A673 (cell line): Measurements from ENCODE around the gene GPR34. TPM values are rescaled to one million over a fixed set of nuclear protein-coding genes. Genes with fewer than 3 reads are reported as not detected.
A peak's percentile ranks its signal among the peaks of the same experiment; 100 is the strongest.

ENCODE experiments used
- BruUV-seq: library from RNA; stranded (reverse); fragments of 400-500 nt; replicated peaks from 2 replicates; lab custom pipeline; 2021; lab: Mats Ljungman, UMichigan
- CTCF ChIA-PET: fragments of 300-600 bp; sonication (Branson Sonifier 250); formaldehyde crosslinking; loops from one replicate; lab custom pipeline; 2022; ENCODE audit warnings: antibody characterized with exemption; lab: Charles Lee
- POLR2A ChIA-PET: fragments of 300-600 bp; sonication (Branson Sonifier 250); formaldehyde crosslinking; loops from one replicate; lab custom pipeline; 2022; ENCODE audit warnings: antibody characterized with exemption; ENCODE audit not compliant: low non-redundant PET; lab: Charles Lee
- DNase-seq: peaks from one replicate; pipeline ENCODE4 v3.0.0-alpha.2; 2015; ENCODE audit warnings: low spot score
- H3K27ac ChIP-seq: fragments of 200-600 bp; sonication (generic); 2 replicates; pipeline ENCODE4 v1.5.1; 2016; ENCODE audit warnings: mixed run types, low read depth, mild to moderate bottlenecking, mixed read lengths, antibody characterized with exemption, low read length; ENCODE audit not compliant: poor library complexity, severe bottlenecking
- H3K27me3 ChIP-seq: fragments of 200-600 bp; sonication (generic); replicated peaks from 2 replicates; pipeline ENCODE4 v1.6.1; 2017; ENCODE audit warnings: mixed run types, low read depth, mild to moderate bottlenecking, mixed read lengths, antibody characterized with exemption, low read length; ENCODE audit not compliant: insufficient read depth, poor library complexity
- H3K36me3 ChIP-seq: fragments of 200-600 bp; sonication (generic); 2 replicates; pipeline ENCODE4 v1.6.1; 2016; ENCODE audit warnings: mixed run types, mild to moderate bottlenecking, mixed read lengths, antibody characterized with exemption, low read length; ENCODE audit not compliant: insufficient read depth, poor library complexity, severe bottlenecking
- H3K4me1 ChIP-seq: fragments of 200-600 bp; sonication (generic); 2 replicates; pipeline ENCODE4 v1.6.1; 2017; ENCODE audit warnings: mixed run types, mild to moderate bottlenecking, mixed read lengths, antibody characterized with exemption, low read length; ENCODE audit not compliant: insufficient read depth, poor library complexity, severe bottlenecking
- H3K4me3 ChIP-seq: fragments of 200-600 bp; sonication (generic); 2 replicates; pipeline ENCODE4 v1.5.1; 2016; ENCODE audit warnings: low read depth, mixed run types, mild to moderate bottlenecking, mixed read lengths, low read length; ENCODE audit not compliant: poor library complexity, severe bottlenecking
- H3K9me3 ChIP-seq: fragments of 200-600 bp; sonication (generic); 2 replicates; pipeline ENCODE4 v1.6.1; 2016; ENCODE audit warnings: mixed run types, low read depth, mild to moderate bottlenecking, mixed read lengths, antibody characterized with exemption, low read length; ENCODE audit not compliant: poor library complexity, severe bottlenecking
- CTCF ChIP-seq: fragments of 300-800, 200-600 bp; sonication (generic); conservative IDR thresholded peaks from 2 replicates; pipeline ENCODE4 v1.5.1; 2017; ENCODE audit warnings: low read depth, mild to moderate bottlenecking, antibody characterized with exemption, low read length, moderate library complexity, mixed read lengths
- EZH2 ChIP-seq: fragments of 200-600 bp; sonication (generic); IDR thresholded peaks from 2 replicates; pipeline ENCODE4 v1.6.1; 2017; ENCODE audit warnings: borderline replicate concordance, low read depth, mild to moderate bottlenecking, mixed read lengths, antibody characterized with exemption, low read length; ENCODE audit not compliant: poor library complexity, severe bottlenecking
- intact Hi-C: fragments of 100-400 bp; cut with micrococcal nuclease; formaldehyde crosslinking; loops from one replicate; pipeline ENCODE4 v1.10.0; 2022; ENCODE audit not compliant: unreplicated experiment
- total RNA-seq: library from RNA; stranded (reverse); gene quantifications from 2 replicates; pipeline ENCODE4 v1.2.3, GENCODE V29; 2021

Gene GPR34
- total RNA-seq, 1 experiment from 2014 or later: not detected

DNA sequence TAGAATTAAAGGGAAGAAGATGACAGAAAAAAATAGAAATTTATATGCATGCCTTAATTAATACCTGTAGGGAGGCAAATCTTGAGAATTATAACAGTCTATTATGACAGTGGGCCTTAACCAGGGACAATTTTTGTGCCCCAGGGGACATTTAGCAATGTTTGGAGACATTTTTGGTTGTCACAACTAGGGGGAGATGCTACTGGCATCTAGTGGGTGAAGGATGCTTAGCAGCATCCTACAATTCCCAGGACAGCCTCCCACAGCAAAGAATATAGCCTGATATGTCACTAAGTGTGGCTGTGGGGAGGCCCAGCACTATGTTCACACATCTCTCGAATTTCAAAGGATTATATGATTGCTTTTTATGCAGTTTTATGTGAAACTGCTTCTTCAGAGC lies 45.8 kb downstream of the GPR34 start:
- Histone ChIP-seq H3K4me1 (no peaks in the 10 kb centered on the region), H3K9me3 (no peaks in the 10 kb centered on the region), H3K27me3 (peaks cover 9% of the 10 kb centered on the region), H3K4me3 (no peak overlapping the region), H3K36me3 (no peaks in the 10 kb centered on the region), H3K27ac (no peak overlapping the region)
- intact Hi-C loops: loop anchor here (10.0 kb wide), 1 partner anchor 180 kb away; no protein-coding TSS in a partner anchor
- no TSS peak for BruUV-seq
- ChIA-PET POLR2A (no interaction called here), CTCF (no interaction called here)
- peak; percentile 65 for DNase-seq
- TF ChIP-seq CTCF (peak; percentile 57), EZH2 (no peak)

GRCh38 chrX:41737065-41737464 lies 48.3 kb downstream of the GPR34 start:
- CTCF ChIA-PET: interaction anchor here (0.6 kb wide), 1 partner anchor 59 kb away, joined by 3 read pairs; no protein-coding TSS in a partner anchor
- Histone ChIP-seq H3K36me3 (no peaks in the 10 kb centered on the region), H3K4me1 (no peaks in the 10 kb centered on the region), H3K9me3 (no peaks in the 10 kb centered on the region), H3K4me3 (no peak overlapping the region), H3K27ac (no peak overlapping the region), H3K27me3 (peaks cover 9% of the 10 kb centered on the region)
- POLR2A ChIA-PET: no interaction called here
- no peak for DNase-seq
- BruUV-seq: no TSS peak
- intact Hi-C loops: loop anchor here (10.0 kb wide), 1 partner anchor 182 kb away; no protein-coding TSS in a partner anchor
- no peak for TF ChIP-seq CTCF
- no peak for TF ChIP-seq EZH2

DNA sequence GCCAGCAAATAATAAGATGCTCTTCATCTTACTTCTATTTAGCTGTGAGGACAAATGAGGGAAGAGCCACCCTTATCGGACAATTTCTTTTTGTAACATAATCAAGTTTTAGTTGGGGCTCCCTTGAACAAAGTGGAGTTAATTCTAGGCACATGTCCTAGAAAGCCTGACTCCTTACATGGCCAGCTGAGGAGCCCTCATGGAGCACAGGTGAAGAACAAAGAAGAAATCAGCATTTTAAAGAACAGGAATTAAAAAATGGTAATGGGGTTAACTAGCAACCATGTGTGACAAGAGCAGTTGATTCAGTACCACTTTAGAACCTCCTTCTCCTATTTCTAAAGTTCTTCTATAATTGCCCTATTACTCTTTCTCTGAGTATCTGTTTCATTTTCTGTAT lies 51.1 kb downstream of the GPR34 start:
- DNase-seq: no peak
- H3K4me3 ChIP-seq: no peak overlapping the region
- TF ChIP-seq EZH2 (no peak), CTCF (no peak)
- intact Hi-C loops: loop anchor here (10.0 kb wide), 1 partner anchor 185 kb away; no protein-coding TSS in a partner anchor
- H3K4me1 ChIP-seq: no peaks in the 10 kb centered on the region
- H3K27me3 ChIP-seq: peaks cover 9% of the 10 kb centered on the region
- ChIA-PET POLR2A (no interaction called here), CTCF (no interaction called here)
- no peak overlapping the region for H3K27ac ChIP-seq
- H3K36me3 ChIP-seq: no peaks in the 10 kb centered on the region
- no peaks in the 10 kb centered on the region for H3K9me3 ChIP-seq
- no TSS peak for BruUV-seq

Other genes with a start within 250 kb of the GPR34 start
- gene NYX, start 241.6 kb upstream of the GPR34 start, total RNA-seq: not detected in 2 replicates
- not detected in 2 replicates for gene GPR82, start 35.2 kb downstream of the GPR34 start, total RNA-seq
- gene CASK, start 234.6 kb downstream of the GPR34 start, total RNA-seq: 33.5 and 36.3 TPM in 2 replicates